HL-60/S4 treated with phorbol 12-myristate 13-acetate at 8.2 ng/mL for 4 days and 3 days (cell line): ENCODE data around the gene TMEM62.

Experiments used
- in situ Hi-C: fragments of 300-500 bp; cut with MboI; formaldehyde crosslinking; loops from 2 replicates; pipeline ENCODE4 v1.15.0; 2022; ENCODE audit warnings: low sequenced_read_pairs

TMEM62 gene

DNA sequence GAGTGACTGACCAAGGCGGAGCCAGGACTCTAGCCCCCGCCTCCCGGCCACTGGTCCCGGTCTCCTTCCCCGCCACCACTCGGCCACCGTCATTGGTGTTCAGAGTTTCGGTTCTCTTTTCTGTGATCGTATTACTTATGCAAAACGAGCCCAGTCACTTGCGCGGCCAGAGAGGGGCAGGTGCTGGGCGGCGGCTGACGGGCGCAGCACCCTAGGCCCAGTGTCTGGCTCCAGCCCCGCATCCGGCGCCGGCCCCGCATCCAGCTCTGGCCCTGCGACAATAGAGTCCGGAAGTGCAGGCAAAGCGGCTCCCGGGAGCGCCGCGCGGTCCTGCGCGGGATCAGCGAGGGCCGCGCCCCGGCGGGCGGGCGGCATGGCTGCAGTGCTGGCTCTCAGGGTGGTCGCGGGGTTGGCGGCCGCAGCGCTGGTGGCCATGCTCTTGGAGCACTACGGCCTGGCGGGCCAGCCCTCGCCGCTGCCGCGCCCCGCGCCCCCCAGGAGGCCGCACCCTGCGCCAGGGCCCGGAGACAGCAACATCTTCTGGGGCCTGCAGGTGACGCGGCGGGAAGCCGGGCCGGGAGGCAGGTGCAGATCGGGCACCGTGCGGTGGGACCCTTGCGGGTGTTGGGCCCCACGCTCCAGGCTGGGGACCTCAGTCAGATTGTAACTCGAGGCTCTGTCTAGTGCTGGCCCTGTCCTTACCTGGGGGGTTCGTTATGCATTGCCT lies at the start of gene TMEM62:
TMEM62 (plus strand) TSS at position 157 of the 727 bp plus-strand sequence; CDS start at position 374, 217 bp downstream.
- in situ Hi-C loops, result no loop called here

DNA sequence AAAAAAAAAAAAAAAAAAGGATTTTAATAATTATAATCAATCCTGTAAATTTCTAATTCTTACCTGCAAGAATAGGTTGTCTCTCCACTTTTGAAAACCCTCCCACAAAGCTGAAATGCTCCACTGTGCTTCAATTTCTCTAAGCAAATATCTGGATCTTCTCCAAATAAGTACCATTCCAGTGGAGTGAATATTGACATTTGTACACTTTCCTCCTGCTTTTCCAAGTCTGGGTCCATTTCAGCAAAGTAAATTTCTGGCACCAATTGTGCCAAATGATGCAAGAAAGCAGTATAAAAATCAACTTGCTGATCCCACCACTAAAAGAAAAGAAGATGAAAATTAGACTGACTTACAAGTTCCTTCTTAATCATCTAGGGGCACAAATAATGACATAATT lies 47.5 kb upstream of the TMEM62 start:
- in situ Hi-C loops, result no loop called here

DNA sequence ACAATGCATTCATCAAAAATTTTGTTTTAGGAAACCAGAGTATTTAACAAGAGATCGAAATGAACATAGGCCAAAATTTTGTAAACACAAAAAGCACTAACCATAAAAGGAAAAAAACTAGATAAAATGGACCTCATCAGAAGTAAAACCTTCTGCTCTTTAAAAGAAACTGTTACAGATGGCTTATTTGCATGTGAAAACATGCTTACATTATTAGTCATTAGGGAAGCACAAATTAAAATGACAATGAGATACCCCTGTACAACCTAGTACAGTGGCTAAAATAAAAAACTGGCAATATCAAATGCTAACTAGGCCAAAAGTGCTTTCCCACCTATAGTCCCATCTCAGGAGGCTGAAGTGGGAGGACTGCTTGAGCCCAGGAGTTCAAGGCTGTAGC lies 46.8 kb upstream of the TMEM62 start:
- in situ Hi-C loops, result no loop called here

DNA sequence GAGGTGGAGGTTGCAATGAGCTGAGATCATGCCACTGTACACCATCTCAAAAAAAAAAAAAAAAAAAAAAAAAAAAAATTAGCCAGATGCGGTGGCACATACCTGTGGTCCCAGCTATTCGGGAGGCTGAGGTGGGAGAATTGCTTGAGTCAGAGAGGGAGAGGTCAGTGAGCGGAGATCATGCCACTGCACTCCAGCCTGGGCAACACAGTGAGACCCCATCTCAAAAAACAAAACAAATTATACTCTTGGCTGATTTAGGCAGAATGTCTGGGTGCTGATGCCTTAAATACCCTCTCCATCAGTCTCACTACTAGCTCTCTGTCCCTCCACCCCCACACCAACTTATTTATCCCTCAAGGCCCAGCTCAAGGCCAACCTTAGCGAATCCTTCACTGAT lies 41.5 kb upstream of the TMEM62 start:
- in situ Hi-C loops, result no loop called here

- in situ Hi-C loops, result no loop called here
Measured at GRCh38 chr15:43093026-43093425, 40.4 kb upstream of the TMEM62 start.

DNA sequence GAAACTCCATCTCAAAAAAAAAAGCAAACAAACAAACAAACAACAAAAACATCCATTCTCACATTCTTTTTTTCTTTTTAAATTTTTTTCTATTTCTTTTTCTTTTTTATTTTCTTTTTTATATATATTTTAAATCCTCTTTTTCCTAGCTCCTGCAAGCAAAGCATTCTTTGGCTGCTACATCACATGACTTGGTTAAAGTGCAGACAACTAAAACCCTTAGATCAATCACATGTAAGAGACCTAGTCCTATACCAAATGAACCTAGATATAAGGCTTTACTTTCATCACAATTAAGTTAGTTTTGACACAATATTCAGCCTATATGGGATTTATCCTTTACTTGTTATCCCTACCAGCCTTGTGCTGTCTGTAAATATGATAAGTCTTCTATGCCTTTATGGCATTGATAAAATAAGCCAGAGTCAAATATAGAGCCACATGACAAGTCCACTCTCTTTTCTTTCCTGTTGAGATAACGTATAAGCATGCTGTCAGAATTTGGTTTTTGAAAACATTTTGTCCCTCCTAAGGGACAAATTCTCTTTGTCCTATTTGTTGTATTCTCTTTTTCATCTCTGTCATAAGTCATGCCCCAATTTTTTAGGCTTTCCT lies 38.9 kb upstream of the TMEM62 start:
- in situ Hi-C loops, result no loop called here

- in situ Hi-C loops, result no loop called here
Measured at GRCh38 chr15:43095243-43095642, 38.1 kb upstream of the TMEM62 start.

GRCh38 chr15:43095708-43096347 lies 37.6 kb upstream of the TMEM62 start:
- in situ Hi-C loops, result no loop called here

GRCh38 chr15:43096411-43096810 lies 37.0 kb upstream of the TMEM62 start:
- in situ Hi-C loops, result no loop called here

- in situ Hi-C loops, result no loop called here
Measured at GRCh38 chr15:43099105-43099845, 34.1 kb upstream of the TMEM62 start.

DNA sequence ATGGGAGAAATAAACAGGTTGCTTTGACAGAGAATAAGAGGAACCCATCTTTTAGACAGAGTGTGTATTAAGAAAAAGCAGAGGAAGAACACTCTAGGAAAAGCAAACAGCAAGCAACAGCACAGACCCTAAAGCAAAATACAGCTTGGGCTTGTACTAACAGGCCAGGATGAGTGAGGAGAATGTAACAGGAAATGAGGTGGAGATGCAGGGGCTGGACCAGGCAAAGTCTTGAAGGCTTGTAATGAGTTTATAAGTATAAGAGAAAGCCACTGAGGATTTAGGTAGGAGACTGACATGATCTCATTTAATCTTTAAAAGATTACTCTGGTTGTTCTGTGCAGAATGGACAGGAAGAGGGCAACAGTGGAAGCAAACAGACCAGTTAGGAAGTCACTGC lies 32.4 kb upstream of the TMEM62 start:
- in situ Hi-C loops, result no loop called here

GRCh38 chr15:43102187-43102586 lies 31.2 kb upstream of the TMEM62 start:
- in situ Hi-C loops, result no loop called here

- in situ Hi-C loops, result no loop called here
Measured at GRCh38 chr15:43103907-43104306, 29.5 kb upstream of the TMEM62 start.

DNA sequence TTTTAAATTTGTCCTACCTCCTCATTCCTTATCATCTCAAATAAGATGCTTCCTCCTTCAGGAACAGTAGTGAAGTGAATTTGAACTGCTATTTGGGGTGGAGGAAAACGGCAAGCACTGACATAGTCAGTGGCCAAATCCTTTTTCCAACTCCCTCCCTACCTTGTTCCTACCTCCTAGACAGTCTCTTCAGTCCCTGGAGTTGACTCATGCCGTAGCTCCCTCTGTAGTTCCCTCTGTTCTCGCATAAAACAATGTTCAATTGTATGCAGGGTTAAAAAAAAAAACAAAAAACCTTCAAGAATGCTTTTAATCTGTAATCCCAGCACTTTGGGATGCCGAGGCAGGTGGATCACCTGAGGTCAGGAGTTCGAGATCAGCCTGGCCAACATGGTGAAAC lies 29.0 kb upstream of the TMEM62 start:
- in situ Hi-C loops, result no loop called here

- in situ Hi-C loops, result no loop called here
Measured at GRCh38 chr15:43105077-43105736, 28.2 kb upstream of the TMEM62 start.

- in situ Hi-C loops, result no loop called here
Measured at GRCh38 chr15:43105778-43106485, 27.5 kb upstream of the TMEM62 start, which contains the start of gene UBR1. Gene UBR1 (minus strand): TSS chr15:43106038. CDS start chr15:43106022, 16 bp downstream.

GRCh38 chr15:43106486-43106829 lies 26.9 kb upstream of the TMEM62 start:
- in situ Hi-C loops, result no loop called here

DNA sequence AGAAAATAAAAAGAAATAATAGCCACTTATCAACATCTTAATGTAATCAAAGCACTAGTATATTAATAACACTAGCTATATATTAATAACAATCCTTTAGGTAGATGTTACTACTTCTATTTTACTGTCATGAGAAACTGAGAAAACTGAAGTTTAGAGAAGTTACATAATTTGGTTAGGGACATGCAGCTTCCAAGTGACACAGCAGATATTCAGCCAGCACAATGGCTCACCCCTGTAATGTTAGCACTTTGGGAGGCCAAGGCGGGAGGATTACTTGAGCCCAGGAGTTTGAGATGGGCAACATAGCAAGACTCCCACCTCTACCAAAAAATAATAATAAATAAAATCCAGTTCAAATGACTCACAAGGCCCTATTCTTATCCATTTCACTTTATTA lies 25.6 kb upstream of the TMEM62 start:
- in situ Hi-C loops, result no loop called here

GRCh38 chr15:43111354-43111753 lies 22.0 kb upstream of the TMEM62 start:
- in situ Hi-C loops, result no loop called here

DNA sequence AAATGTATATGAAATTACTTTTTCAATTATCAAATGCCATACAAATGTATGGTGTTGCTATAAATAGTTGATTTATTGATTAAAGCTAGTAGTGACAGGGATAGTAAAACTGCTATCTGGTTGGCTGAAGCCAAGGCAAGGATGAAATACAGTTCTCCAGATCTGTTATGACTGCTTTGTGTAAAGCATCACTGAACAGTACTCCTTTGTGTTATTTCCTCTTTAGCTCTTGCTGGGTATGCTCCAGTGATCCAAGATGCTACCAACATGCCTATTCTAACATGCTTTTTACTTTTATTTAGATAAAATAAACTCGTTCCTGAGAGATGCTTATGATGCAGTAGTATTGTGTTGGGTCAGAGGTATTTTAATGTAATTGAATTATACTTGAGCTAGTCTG lies 15.1 kb upstream of the TMEM62 start:
- in situ Hi-C loops, result no loop called here
